SK-N-MC (cell line): Measurements from ENCODE around the gene PLEKHH3.

ENCODE experiments used
- EZH2 ChIP-seq: fragments of 200-600 bp; sonication (generic); IDR thresholded peaks from one replicate; pipeline ENCODE4 v1.6.1; 2017; ENCODE audit warnings: antibody characterized with exemption
- FOXP2 ChIP-seq: optimal IDR thresholded peaks from 2 replicates; pipeline ENCODE3; 2011; ENCODE audit warnings: mild to moderate bottlenecking, moderate library complexity; ENCODE audit not compliant: insufficient read depth; ENCODE audit errors: extremely low read length, control extremely low read depth
- POLR2AphosphoS5 ChIP-seq: IDR thresholded peaks from 2 replicates; pipeline ENCODE4 v1.6.1; 2012; ENCODE audit warnings: mild to moderate bottlenecking, low read depth, low read length, borderline replicate concordance

DNA sequence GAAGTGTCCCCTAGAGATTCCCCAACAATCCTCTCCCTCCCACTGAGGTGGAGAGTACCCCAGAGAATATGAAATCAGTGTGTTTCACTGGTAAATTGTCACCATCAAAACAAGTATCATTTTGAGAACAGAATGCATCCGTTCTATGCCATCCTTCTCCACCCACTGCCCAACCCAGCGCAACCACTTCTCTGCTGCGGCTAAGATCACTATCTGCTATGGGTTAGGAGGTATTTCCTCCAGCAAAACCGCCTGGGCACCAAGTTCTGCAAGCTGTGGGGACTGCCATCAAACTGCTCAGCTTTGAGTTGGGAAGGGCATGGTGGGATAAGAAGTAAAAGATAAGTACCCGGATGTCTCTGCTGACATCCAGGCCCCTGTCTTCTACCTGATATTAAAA is 29.9 kb upstream of the PLEKHH3 start:
- TF ChIP-seq EZH2 (no peak), POLR2AphosphoS5 (no peak), FOXP2 (no peak)
